HT-29 (cell line): ENCODE measurements around the gene NDRG4. TPM values are rescaled to one million over a fixed set of nuclear protein-coding genes. Genes with fewer than 3 reads are reported as not detected.

Experiments
- DNase-seq: peaks from one replicate; pipeline ENCODE4 v3.0.0-alpha.2; 2015; ENCODE audit warnings: low spot score
- small RNA-seq: library from RNA; depleted of rRNA; stranded (forward); fragments of <200 nt; gene quantifications from one replicate; pipeline ENCODE3, GENCODE V24; 2014
- total RNA-seq: library from RNA; depleted of rRNA; stranded (reverse); fragments of >200 nt; shearing (Covaris generic); gene quantifications from 2 replicates; pipeline ENCODE4 v1.2.3, GENCODE V29; 2014; rRNA removed

Gene NDRG4
- total RNA-seq, 1 experiment from 2014 or later, result 2.1 TPM

GRCh38 chr16:58543685-58544084, 43.7 kb downstream of the NDRG4 start:
- no peak for DNase-seq

- DNase-seq, result no peak
Measured at GRCh38 chr16:58548378-58548777, 48.4 kb downstream of the NDRG4 start.

GRCh38 chr16:58551496-58551895, 51.6 kb downstream of the NDRG4 start:
- DNase-seq, result no peak

DNA sequence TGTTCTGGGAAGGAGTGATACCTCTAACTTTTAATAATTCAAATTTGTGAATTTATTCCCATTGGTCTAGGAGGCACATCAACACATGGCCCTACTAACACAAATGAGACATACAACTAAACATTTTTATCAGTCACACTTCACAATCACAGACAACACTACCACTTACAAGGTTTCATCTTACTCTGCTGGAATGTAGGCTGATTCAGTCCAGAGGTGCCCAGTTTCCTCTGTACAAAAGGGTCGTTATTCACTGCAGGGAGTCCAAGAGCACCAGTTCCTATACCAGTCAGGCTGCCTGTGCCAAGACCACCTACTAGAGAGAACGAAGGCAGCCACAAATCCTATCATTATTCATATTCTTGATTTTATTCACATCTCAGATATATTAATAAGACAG, 56.7 kb downstream of the NDRG4 start:
- DNase-seq, result no peak

Small RNA genes lying within 50 kb of the gene (small RNA-seq; reads per million reads assigned to genes)
- gene RNU6-103P (not detected), gene SNORA46 (35.9 reads per million, percentile 94 among the genes with 10 or more reads in this experiment), gene SNORA50A (not detected)

Other genes starting within 250 kb of the NDRG4 start
- not detected in 2 replicates for gene PRSS54, start 205.1 kb upstream of the NDRG4 start, total RNA-seq
- gene GINS3, start 107.7 kb upstream of the NDRG4 start, total RNA-seq, result 9.9 and 11.9 TPM in 2 replicates
- 66.1 and 83.3 TPM in 2 replicates for gene SETD6, start 15.4 kb downstream of the NDRG4 start, total RNA-seq
- gene CNOT1, start 129.7 kb downstream of the NDRG4 start, total RNA-seq, result 156 and 170 TPM in 2 replicates
- gene SLC38A7, start 184.6 kb downstream of the NDRG4 start, total RNA-seq, result 11.0 and 21.6 TPM in 2 replicates
- 59.0 and 62.6 TPM in 2 replicates for gene GOT2, start 234.2 kb downstream of the NDRG4 start, total RNA-seq